ENCODE results near the gene NTM. TPM values are rescaled to one million over a fixed set of nuclear protein-coding genes. Genes with fewer than 3 reads are reported as not detected.

NTM gene
- total and polyA plus RNA-seq, 2 experiments from 2014 or later = 2.2 to 4.9 TPM

- no peak for DNase-seq (ENCODE audit: low spot score)
- Histone ChIP-seq H3K4me2 (no peak overlapping the region), H3K27me3 (peaks cover 39% of the 10 kb centered on the region), H3K9me3 (ENCODE audit: low read depth) (no peaks in the 10 kb centered on the region), H3K4me1 (ENCODE audit: insufficient read depth) (no peaks in the 10 kb centered on the region), H4K20me1 (ENCODE audit: insufficient read depth, poor library complexity, severe bottlenecking) (no peaks in the 10 kb centered on the region), H3K79me2 (no peaks in the 10 kb centered on the region), H3K36me3 (replicated peaks; ENCODE audit: insufficient read depth, low read depth) (no peaks in the 10 kb centered on the region), H3K4me3 (no peak overlapping the region), H3K27ac (no peak overlapping the region), H2AFZ (no peak overlapping the region), H3K9me2 (replicated peaks; ENCODE audit: insufficient read depth) (no peaks in the 10 kb centered on the region)
- TF ChIP-seq, protein P1, sequence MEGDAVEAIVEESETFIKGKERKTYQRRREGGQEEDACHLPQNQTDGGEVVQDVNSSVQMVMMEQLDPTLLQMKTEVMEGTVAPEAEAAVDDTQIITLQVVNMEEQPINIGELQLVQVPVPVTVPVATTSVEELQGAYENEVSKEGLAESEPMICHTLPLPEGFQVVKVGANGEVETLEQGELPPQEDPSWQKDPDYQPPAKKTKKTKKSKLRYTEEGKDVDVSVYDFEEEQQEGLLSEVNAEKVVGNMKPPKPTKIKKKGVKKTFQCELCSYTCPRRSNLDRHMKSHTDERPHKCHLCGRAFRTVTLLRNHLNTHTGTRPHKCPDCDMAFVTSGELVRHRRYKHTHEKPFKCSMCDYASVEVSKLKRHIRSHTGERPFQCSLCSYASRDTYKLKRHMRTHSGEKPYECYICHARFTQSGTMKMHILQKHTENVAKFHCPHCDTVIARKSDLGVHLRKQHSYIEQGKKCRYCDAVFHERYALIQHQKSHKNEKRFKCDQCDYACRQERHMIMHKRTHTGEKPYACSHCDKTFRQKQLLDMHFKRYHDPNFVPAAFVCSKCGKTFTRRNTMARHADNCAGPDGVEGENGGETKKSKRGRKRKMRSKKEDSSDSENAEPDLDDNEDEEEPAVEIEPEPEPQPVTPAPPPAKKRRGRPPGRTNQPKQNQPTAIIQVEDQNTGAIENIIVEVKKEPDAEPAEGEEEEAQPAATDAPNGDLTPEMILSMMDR (IDR thresholded peaks at IDR 0.05; ENCODE audit: poor library complexity) = no peak
- no peak for TF ChIP-seq EZH2phosphoT487 (IDR thresholded peaks at IDR 0.05; ENCODE audit: low read depth, severe bottlenecking, unreplicated experiment)
- no peak for TF ChIP-seq EZH2 (IDR thresholded peaks at IDR 0.05; ENCODE audit: borderline replicate concordance)
- WGBS (ENCODE audit: low lambda C conversion rate, missing lambda C conversion rate) = 52% methylated on average over 6 of the region's 6 CpGs
Observed at GRCh38 chr11:131470216-131470925, 100.0 kb downstream of the NTM start.

DNA sequence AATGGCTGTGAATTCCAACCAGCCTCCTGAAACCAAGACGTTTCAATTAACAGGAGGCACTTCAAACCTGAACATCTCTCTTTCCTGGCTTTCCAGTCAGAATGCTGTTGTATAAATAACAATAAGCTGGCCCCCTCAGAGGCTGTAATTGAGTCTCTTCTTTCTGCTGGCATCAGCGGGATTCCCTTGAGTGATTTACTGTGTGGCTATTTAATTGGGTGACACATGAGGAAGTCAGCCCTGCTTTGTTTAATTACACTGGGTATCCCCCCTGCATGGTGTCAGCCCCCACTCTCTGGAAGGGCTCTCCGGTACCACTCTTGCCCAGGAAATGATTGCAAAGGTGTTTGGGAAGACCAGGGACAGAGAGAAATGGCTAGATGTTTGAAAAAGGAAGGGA lies 101.6 kb downstream of the NTM start:
- TF ChIP-seq, protein P1 (IDR thresholded peaks at IDR 0.05; ENCODE audit: poor library complexity) = no peak
- TF ChIP-seq EZH2phosphoT487 (IDR thresholded peaks at IDR 0.05; ENCODE audit: low read depth, severe bottlenecking, unreplicated experiment) (no peak), EZH2 (IDR thresholded peaks at IDR 0.05; ENCODE audit: borderline replicate concordance) (no peak)
- Histone ChIP-seq H3K79me2 (no peaks in the 10 kb centered on the region), H3K9me2 (replicated peaks; ENCODE audit: insufficient read depth) (no peaks in the 10 kb centered on the region)

DNA sequence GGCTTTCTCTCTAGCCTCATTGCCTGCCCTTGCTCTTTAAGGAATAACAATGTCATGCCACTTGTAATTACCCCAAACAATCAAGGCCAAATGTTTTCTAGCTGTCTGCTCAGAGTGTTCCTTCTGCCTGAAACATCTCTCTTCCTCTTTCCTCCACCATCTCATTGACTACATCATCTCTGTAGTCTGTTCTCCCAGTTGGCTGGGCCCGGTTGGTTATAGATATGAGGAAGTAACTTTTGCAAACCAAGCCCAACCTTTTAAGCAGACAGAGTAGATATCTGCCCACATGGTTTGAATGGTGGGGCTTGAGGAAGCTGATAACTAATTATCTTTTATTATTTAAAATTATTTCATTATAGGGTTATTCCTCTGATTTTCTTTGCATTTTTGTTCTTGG lies 104.5 kb downstream of the NTM start:
- Histone ChIP-seq H3K9me2 (replicated peaks; ENCODE audit: insufficient read depth) (no peaks in the 10 kb centered on the region), H2AFZ (no peak overlapping the region), H3K79me2 (no peaks in the 10 kb centered on the region), H3K36me3 (replicated peaks; ENCODE audit: insufficient read depth, low read depth) (no peaks in the 10 kb centered on the region), H3K4me3 (no peak overlapping the region), H3K4me1 (ENCODE audit: insufficient read depth) (no peaks in the 10 kb centered on the region), H4K20me1 (ENCODE audit: insufficient read depth, poor library complexity, severe bottlenecking) (no peaks in the 10 kb centered on the region), H3K27ac (no peak overlapping the region), H3K27me3 (peaks cover 35% of the 10 kb centered on the region), H3K9me3 (ENCODE audit: low read depth) (no peaks in the 10 kb centered on the region), H3K4me2 (no peak overlapping the region)
- 83% methylated on average over 1 of the region's 1 CpG for WGBS (ENCODE audit: low lambda C conversion rate, missing lambda C conversion rate)
- TF ChIP-seq EZH2 (IDR thresholded peaks at IDR 0.05; ENCODE audit: borderline replicate concordance) = no peak
- TF ChIP-seq, protein P1 (IDR thresholded peaks at IDR 0.05; ENCODE audit: poor library complexity) = no peak
- no peak for TF ChIP-seq EZH2phosphoT487 (IDR thresholded peaks at IDR 0.05; ENCODE audit: low read depth, severe bottlenecking, unreplicated experiment)
- DNase-seq (ENCODE audit: low spot score) = no peak

More for the DNA sequence above, 101.6 kb downstream of the NTM start:
- Histone ChIP-seq H3K4me1 (ENCODE audit: insufficient read depth) (no peaks in the 10 kb centered on the region), H4K20me1 (ENCODE audit: insufficient read depth, poor library complexity, severe bottlenecking) (no peaks in the 10 kb centered on the region), H2AFZ (no peak overlapping the region), H3K27ac (no peak overlapping the region), H3K4me2 (no peak overlapping the region), H3K4me3 (no peak overlapping the region), H3K27me3 (peaks cover 39% of the 10 kb centered on the region), H3K36me3 (replicated peaks; ENCODE audit: insufficient read depth, low read depth) (no peaks in the 10 kb centered on the region), H3K9me3 (ENCODE audit: low read depth) (no peaks in the 10 kb centered on the region)
- DNase-seq (ENCODE audit: low spot score) = no peak
- WGBS (ENCODE audit: low lambda C conversion rate, missing lambda C conversion rate) = 27% methylated on average over 3 of the region's 3 CpGs

Measured in hepatocyte (in vitro differentiated cells).